Mesodermal cell (in vitro differentiated cells): Measurements from ENCODE around the gene PTPRN2.

Experiments
- H3K27ac ChIP-seq: 2 replicates; pipeline ENCODE4 v1.7.0; 2013; ENCODE audit warnings: mild to moderate bottlenecking, low read depth, low read length, moderate library complexity; ENCODE audit not compliant: severe bottlenecking
- H3K36me3 ChIP-seq: 2 replicates; pipeline ENCODE4 v1.7.1; 2013; ENCODE audit warnings: mild to moderate bottlenecking, low read length, moderate library complexity; ENCODE audit not compliant: control insufficient read depth, insufficient read depth
- H3K4me1 ChIP-seq: one replicate; pipeline ENCODE4 v1.7.1; 2013; ENCODE audit warnings: mild to moderate bottlenecking, low read length; ENCODE audit not compliant: insufficient read depth, control insufficient read depth, poor library complexity, severe bottlenecking
- H3K4me3 ChIP-seq: 2 replicates; pipeline ENCODE4 v1.7.0; 2013; ENCODE audit warnings: low read length, control low read depth, mild to moderate bottlenecking; ENCODE audit not compliant: insufficient read depth, poor library complexity, severe bottlenecking; ENCODE audit errors: extremely low read depth
- H3K9me3 ChIP-seq: 2 replicates; pipeline ENCODE4 v1.7.1; 2013; ENCODE audit warnings: mild to moderate bottlenecking, low read length, moderate library complexity; ENCODE audit not compliant: control insufficient read depth
- WGBS, 2 experiments: methylation state at CpG; one replicate each; pipeline ENCODE4 v1.1.5; 2013; ENCODE audit warnings: missing lambda C conversion rate in 2 of 2; ENCODE audit not compliant: insufficient coverage in 2 of 2; 5-methylcytosine and 5-hydroxymethylcytosine counted together

Gene PTPRN2

DNA sequence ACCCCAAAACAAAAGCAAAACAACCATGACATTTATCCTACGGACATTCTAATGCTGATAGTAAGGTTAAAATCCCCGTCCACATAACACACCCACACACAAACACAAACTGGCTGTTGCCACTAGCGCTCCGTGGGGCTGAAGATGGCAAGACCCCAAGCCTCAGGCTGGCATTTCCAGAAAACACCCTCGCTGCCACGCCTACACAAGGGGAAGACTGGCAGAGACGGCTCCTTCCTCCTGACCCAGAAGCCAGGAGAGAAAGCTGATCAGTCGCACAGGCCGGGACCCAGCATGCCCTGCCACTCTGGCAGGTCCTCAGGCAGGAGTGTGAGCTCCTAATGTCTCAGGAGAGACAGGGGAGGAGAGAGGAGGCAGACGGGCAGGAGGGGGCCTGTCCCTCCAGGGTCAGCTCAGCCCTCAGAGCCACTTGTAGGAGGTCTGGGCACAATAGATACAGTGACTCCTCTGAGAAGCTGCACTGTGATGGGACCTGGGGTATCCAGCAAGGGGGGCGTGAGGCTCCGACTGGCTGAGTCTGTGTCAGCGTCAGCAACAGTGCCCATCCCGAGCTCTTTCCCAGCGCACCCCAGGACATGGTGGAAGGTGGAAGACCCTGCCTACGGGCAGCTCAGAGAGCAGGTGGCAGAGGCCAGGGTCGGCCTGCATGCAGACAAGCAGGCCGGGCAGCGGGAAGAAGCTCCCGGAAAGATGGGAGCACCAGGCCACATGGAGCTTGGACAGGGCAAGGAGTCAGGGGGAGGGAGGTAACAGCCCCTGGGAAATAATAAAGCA lies 326.9 kb downstream of the PTPRN2 start:
- 82 to 84% methylated on average over 18 to 20 of the region's 20 CpGs for WGBS, 2 experiments
- no peak overlapping the region for H3K27ac ChIP-seq
- H3K4me3 ChIP-seq = no peak overlapping the region
- H3K9me3 ChIP-seq = peaks cover 94% of the 10 kb centered on the region
- no peaks in the 10 kb centered on the region for H3K4me1 ChIP-seq
- H3K36me3 ChIP-seq = no peaks in the 10 kb centered on the region

DNA sequence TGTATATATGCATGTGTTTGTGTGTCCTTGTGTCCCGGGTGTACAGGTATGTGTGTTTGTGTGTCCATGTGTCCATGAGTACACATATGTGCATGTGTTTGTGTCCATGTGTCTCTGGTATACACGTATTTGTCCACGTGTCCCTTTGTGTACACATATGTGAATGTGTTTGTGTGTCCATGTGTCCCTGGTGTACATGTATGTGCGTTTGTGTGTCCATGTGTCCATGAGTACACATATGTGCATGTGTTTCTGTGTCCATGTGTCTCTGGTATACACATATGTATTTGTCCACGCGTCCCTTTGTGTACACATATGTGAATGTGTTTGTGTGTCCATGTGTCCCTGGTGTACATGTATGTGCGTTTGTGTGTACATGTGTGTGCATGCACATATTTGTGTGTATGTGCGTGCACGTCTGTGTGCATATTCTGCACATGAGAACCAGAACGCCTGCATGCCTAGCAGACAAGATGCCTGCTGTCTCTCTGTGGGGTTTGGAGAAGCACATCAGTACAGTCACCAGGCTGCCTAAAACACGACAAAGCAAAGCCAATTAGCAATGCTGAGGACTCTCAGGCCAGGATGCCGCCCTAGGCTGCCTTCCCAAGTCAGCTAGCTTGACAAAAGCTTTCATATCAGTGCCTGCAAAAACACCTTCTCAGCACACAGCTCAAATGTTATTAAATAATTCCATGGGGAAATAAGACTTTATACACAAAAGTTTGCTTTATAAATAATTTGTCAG lies 327.8 kb downstream of the PTPRN2 start:
- no peaks in the 10 kb centered on the region for H3K36me3 ChIP-seq
- peaks cover 93% of the 10 kb centered on the region for H3K9me3 ChIP-seq

DNA sequence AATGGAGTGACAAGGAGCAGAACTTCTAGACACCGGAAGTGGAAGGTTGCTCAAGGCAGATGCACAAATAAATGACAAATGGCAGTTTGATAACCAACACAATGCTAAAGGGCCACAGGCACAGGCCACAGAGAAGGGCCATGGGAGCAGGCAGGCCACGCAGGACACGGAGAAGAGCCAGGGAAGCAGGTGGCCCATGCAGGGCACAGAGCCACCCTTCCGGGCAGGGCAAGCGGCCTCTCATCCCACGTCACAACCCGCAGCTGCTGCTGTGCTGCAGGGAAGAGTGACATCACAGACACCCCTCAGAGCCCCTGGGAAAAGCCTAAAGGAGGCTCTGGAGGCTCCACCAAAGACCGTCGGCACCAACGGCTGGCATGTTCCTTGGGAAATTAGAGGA lies 328.5 kb downstream of the PTPRN2 start:
- Histone ChIP-seq H3K4me1 (no peaks in the 10 kb centered on the region), H3K36me3 (no peaks in the 10 kb centered on the region), H3K9me3 (peaks cover 88% of the 10 kb centered on the region), H3K4me3 (no peak overlapping the region), H3K27ac (no peak overlapping the region)
- WGBS, 2 experiments = 81 to 91% methylated on average over 9 to 10 of the region's 10 CpGs

More for the DNA sequence above, 327.8 kb downstream of the PTPRN2 start:
- 74 to 78% methylated on average over 10 to 12 of the region's 12 CpGs for WGBS, 2 experiments
- Histone ChIP-seq H3K4me3 (no peak overlapping the region), H3K4me1 (no peaks in the 10 kb centered on the region), H3K27ac (no peak overlapping the region)

DNA sequence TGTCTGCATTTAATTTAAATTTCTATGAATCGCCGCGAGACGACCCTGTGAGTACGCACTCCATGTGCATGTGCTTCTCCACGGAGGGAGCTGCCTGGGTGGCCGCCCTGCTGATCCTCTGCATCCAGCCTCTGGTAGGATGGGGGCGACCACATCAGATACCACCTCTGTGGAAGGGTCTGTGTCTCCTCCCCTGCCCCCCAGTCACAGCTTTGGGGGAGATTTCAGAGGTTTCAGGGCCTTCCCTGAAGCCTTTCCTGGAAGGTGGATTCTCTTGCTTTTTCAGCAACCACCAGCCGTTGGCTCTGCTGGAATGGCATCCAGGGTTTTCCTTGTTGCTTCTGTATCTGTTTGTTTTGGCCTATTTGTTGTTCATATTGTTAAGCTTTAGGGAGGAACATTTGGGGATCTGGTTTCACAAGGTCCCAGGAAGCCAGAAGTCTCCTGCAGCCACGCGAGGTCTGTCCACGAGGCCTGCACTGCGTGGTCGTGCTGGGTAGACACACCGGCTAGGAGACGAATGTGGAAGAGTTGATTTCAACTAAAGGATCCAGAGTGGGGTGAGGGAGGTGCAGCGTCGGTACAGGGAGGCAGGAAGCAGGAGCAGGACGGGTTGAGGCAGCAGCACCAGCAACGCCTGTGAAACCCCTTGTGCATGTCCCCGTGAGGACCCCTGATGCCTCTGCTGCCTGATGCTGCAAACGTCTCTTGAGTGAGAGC lies 329.1 kb downstream of the PTPRN2 start:
- no peaks in the 10 kb centered on the region for H3K36me3 ChIP-seq
- H3K9me3 ChIP-seq = peaks cover 83% of the 10 kb centered on the region
- no peak overlapping the region for H3K27ac ChIP-seq
- no peak overlapping the region for H3K4me3 ChIP-seq
- no peaks in the 10 kb centered on the region for H3K4me1 ChIP-seq
- 81 to 84% methylated on average over 20 to 21 of the region's 22 CpGs for WGBS, 2 experiments

DNA sequence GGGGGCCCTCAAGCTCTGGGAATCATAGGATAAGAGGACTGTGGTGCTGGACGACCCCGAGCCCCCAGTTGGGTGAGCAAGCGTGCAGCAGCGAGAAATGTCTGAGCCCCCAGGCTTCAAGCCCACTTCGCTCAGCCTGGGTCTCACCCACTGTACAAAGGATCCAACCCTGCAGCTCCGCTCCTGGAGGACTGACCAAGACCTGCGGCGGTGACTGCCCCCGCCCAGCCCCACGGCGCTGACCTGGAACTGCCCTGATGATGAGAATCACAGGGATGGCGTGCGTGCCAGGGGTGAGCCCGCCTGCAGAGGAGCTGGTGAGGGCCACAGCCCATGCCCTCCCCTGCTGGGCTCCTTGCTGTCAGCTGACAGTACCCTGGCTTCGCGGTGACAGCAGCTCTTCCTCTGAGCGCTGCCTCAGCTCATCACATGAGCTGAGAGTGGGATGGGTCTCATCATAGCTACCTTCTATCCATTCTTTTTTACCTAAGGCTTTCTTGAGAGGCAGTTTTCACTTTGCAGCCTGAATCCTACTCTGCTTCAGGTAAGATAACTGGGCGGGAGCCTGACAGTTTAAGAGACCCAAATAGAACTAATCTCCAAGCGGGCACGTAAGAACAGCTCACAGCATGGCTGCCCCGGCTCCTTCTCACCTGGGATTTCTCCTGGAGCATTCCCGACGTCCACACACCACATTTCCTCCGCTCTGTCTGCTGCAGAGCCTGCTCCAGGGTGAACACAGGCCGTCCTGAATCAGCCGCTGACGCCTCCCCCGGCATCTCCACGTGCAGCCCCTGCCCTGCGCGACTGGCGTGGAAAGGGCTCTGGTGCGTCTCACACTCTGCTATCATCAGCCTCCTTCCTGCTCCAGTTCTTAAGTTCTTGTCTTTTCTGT lies 329.9 kb downstream of the PTPRN2 start:
- Histone ChIP-seq H3K27ac (no peak overlapping the region), H3K4me1 (no peaks in the 10 kb centered on the region), H3K36me3 (no peaks in the 10 kb centered on the region), H3K4me3 (no peak overlapping the region), H3K9me3 (peaks cover 83% of the 10 kb centered on the region)
- WGBS, 2 experiments = 86 to 90% methylated on average over 23 to 30 of the region's 33 CpGs

DNA sequence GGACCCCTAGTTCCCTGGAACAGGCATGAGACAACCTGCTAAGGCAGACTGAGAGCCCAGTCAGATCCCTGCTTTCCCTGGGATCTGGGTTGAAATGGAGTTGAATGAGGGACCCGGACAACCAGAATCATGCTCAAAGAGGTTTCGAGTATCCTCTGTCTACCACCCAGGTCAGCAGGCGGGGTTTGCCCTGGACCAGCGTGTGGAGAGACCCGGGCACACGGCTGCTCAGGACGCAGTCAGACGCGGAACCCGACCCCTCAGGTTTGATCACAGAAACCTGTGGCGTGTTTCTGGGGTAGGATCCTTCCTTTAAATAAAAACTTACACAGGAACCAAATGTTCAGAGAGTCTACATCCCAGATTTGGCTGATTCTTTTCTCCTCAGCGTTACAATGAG lies 330.6 kb downstream of the PTPRN2 start:
- Histone ChIP-seq H3K36me3 (no peaks in the 10 kb centered on the region), H3K9me3 (peaks cover 84% of the 10 kb centered on the region), H3K27ac (no peak overlapping the region), H3K4me3 (no peak overlapping the region), H3K4me1 (no peaks in the 10 kb centered on the region)
- 75 to 83% methylated on average over 10 to 12 of the region's 12 CpGs for WGBS, 2 experiments

DNA sequence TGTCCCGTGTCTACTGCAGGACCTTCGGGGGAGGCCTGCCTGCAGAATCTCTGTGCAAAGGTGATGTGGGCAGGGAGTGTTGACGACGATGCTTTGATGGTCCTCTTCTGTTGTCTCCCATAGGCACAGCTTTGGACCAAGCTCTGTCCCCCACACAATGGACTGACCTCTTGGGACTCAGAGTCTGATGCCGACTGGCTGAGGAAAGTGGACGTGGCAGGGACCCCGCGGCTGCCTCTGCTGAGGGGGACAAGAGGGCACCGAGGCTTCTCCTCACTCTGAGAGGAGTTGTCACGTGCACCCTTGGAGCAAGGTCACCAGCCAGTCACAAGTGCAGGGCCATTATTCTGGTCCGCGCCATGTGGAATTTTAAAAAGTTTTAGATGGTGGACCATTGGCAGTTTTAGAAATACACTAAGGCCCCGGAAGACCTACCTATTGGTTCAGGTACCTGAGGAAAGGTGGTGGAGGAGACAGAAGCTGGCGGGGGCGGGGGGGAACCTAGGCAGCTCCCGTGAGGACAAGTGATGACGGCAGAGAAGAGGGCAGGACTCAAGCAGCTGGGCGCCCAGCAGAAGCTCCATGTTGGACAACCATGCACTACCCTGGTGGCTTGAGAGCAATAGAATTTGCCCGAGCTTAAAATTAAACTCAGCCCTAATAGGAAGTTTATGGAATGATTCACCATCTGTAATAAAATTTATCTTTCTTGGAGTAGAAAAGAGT lies 331.4 kb downstream of the PTPRN2 start:
- no peak overlapping the region for H3K4me3 ChIP-seq
- no peak overlapping the region for H3K27ac ChIP-seq
- H3K36me3 ChIP-seq = no peaks in the 10 kb centered on the region
- 77 to 86% methylated on average over 15 of the region's 19 CpGs for WGBS, 2 experiments
- H3K9me3 ChIP-seq = peaks cover 84% of the 10 kb centered on the region
- H3K4me1 ChIP-seq = no peaks in the 10 kb centered on the region

DNA sequence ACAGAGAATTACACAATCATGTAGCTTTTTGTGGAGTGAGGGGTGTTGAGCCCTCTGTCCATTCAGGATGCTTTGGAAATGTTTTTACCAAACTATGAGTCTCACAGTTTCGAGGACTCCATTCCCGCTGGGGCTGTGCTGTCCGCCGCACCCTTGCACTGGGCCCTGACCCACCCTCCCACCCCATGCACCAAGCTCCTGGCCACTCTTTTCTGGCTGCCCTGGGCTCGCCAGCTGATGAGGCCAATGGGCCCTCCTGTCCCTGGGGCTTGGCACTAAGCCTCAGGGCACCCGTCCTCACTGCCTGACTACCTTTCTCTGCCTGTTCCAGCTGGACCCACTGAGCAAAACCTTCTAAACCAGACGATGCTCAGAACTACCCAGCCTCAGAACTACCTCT lies 332.1 kb downstream of the PTPRN2 start:
- H3K36me3 ChIP-seq = no peaks in the 10 kb centered on the region
- no peak overlapping the region for H3K4me3 ChIP-seq
- 37 to 79% methylated on average over 3 to 6 of the region's 7 CpGs for WGBS, 2 experiments
- no peak overlapping the region for H3K27ac ChIP-seq
- H3K4me1 ChIP-seq = no peaks in the 10 kb centered on the region
- peaks cover 82% of the 10 kb centered on the region for H3K9me3 ChIP-seq

DNA sequence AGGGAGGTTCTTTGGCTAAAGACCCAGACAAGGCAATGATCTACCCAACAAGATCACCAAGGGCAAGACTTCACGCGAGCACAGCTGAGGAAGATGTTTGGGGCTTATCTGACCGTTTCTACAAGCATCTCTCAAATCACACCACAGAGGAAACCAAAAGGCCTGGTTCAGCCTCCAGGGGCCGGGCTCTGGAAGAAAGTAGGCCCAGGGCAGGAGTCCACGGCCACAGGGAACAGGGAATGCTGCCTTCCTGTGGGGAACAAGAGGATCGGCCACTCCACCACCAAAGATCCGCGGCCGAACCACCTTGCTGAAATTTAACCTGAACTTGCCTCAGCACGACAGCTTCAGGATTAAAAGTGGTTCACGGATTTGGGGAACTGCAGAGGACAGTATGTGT lies 332.5 kb downstream of the PTPRN2 start:
- Histone ChIP-seq H3K4me1 (no peaks in the 10 kb centered on the region), H3K9me3 (peaks cover 82% of the 10 kb centered on the region), H3K27ac (no peak overlapping the region), H3K36me3 (no peaks in the 10 kb centered on the region), H3K4me3 (no peak overlapping the region)
- 83 to 90% methylated on average over 8 of the region's 11 CpGs for WGBS, 2 experiments
